ENCODE measurements around the gene PNLIPRP3.

GRCh38 chr10:116469437-116469836 lies 41.8 kb downstream of the PNLIPRP3 start:
- TF ChIP-seq POLR2AphosphoS5 (IDR thresholded peaks at IDR 0.05), result no peak
- TF ChIP-seq EP300 (IDR thresholded peaks at IDR 0.05; ENCODE audit: low read depth), result no peak

Data from transverse colon (tissue), 3 donors.